Neural cell (in vitro differentiated cells): ENCODE results near the gene AIF1L.
"Not testable (repeated sequence)": the region's sequence is repeated elsewhere in the genome, so short reads cannot be mapped to it uniquely, and the experiment has no call there.

Experiments used
- EP300 ChIP-seq: fragments of 450-650 bp; conservative IDR thresholded peaks from 2 replicates; pipeline ENCODE4 v1.6.1; 2014; ENCODE audit warnings: antibody characterized with exemption, mild to moderate bottlenecking, moderate library complexity; ENCODE audit not compliant: poor library complexity, severe bottlenecking
- EZH2 ChIP-seq: fragments of 200-600, 300-800 bp; shearing (Covaris generic), sonication (generic); IDR thresholded peaks from 2 replicates; pipeline ENCODE4 v1.6.1; 2014; ENCODE audit warnings: antibody characterized with exemption, low read length, borderline replicate concordance, mild to moderate bottlenecking; ENCODE audit not compliant: insufficient read depth, poor library complexity, severe bottlenecking
- POLR2AphosphoS5 ChIP-seq: IDR thresholded peaks from 2 replicates; pipeline ENCODE4 v1.6.1; 2012
- RAD21 ChIP-seq: fragments of 450-650 bp; conservative IDR thresholded peaks from 2 replicates; pipeline ENCODE4 v1.6.1; 2014; ENCODE audit warnings: antibody characterized with exemption, mild to moderate bottlenecking, moderate library complexity
- SMC3 ChIP-seq: fragments of 450-650 bp; conservative IDR thresholded peaks from 2 replicates; pipeline ENCODE4 v1.6.1; 2014; ENCODE audit warnings: antibody characterized with exemption, mild to moderate bottlenecking, moderate library complexity; ENCODE audit not compliant: poor library complexity
- TAF1 ChIP-seq: IDR thresholded peaks from 2 replicates; pipeline ENCODE4 v1.6.1; 2012; ENCODE audit warnings: low read depth
- TF ChIP-seq, protein P1 (sequence below): fragments of 450-650 bp; IDR thresholded peaks from 2 replicates; pipeline ENCODE4 v1.5.1; 2014; ENCODE audit warnings: antibody characterized with exemption, mild to moderate bottlenecking, moderate library complexity; ENCODE audit not compliant: poor library complexity, severe bottlenecking
- TF ChIP-seq, protein P2 (sequence below): IDR thresholded peaks from 2 replicates; pipeline ENCODE4 v1.6.1; 2012; ENCODE audit warnings: borderline replicate concordance

- TF ChIP-seq, protein P1, sequence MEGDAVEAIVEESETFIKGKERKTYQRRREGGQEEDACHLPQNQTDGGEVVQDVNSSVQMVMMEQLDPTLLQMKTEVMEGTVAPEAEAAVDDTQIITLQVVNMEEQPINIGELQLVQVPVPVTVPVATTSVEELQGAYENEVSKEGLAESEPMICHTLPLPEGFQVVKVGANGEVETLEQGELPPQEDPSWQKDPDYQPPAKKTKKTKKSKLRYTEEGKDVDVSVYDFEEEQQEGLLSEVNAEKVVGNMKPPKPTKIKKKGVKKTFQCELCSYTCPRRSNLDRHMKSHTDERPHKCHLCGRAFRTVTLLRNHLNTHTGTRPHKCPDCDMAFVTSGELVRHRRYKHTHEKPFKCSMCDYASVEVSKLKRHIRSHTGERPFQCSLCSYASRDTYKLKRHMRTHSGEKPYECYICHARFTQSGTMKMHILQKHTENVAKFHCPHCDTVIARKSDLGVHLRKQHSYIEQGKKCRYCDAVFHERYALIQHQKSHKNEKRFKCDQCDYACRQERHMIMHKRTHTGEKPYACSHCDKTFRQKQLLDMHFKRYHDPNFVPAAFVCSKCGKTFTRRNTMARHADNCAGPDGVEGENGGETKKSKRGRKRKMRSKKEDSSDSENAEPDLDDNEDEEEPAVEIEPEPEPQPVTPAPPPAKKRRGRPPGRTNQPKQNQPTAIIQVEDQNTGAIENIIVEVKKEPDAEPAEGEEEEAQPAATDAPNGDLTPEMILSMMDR, result not testable (repeated sequence)
- TF ChIP-seq EP300, POLR2AphosphoS5, RAD21, SMC3, EZH2, TAF1: not testable (repeated sequence)
- TF ChIP-seq, protein P2, sequence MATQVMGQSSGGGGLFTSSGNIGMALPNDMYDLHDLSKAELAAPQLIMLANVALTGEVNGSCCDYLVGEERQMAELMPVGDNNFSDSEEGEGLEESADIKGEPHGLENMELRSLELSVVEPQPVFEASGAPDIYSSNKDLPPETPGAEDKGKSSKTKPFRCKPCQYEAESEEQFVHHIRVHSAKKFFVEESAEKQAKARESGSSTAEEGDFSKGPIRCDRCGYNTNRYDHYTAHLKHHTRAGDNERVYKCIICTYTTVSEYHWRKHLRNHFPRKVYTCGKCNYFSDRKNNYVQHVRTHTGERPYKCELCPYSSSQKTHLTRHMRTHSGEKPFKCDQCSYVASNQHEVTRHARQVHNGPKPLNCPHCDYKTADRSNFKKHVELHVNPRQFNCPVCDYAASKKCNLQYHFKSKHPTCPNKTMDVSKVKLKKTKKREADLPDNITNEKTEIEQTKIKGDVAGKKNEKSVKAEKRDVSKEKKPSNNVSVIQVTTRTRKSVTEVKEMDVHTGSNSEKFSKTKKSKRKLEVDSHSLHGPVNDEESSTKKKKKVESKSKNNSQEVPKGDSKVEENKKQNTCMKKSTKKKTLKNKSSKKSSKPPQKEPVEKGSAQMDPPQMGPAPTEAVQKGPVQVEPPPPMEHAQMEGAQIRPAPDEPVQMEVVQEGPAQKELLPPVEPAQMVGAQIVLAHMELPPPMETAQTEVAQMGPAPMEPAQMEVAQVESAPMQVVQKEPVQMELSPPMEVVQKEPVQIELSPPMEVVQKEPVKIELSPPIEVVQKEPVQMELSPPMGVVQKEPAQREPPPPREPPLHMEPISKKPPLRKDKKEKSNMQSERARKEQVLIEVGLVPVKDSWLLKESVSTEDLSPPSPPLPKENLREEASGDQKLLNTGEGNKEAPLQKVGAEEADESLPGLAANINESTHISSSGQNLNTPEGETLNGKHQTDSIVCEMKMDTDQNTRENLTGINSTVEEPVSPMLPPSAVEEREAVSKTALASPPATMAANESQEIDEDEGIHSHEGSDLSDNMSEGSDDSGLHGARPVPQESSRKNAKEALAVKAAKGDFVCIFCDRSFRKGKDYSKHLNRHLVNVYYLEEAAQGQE, result not testable (repeated sequence)
Observed at GRCh38 chr9:131158673-131159072, 62.3 kb downstream of the AIF1L start.
